ENCODE results near the gene TICAM2.

The TICAM2 gene

DNA sequence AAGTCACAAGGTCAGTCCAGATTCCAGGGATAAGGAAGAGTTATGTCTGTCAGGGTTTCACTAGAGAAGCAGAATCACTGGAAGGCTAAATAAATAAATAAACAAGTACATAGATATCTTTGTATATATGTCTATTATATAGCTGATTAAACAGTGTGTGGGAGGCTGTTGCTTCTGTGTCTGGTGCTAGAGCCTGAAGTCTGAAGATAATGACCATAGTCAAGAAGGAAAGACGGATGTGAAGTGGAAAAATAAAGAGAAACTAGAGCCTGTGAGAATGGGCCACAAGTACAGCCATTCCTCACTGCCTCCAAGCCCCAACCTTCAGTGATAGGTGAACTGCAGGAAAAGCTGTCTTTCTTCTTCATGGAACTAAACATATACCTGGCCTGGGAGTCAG lies 27.6 kb upstream of the TICAM2 start:
- ATAC-seq: no peak
- TF ChIP-seq OSR1 (CRISPR knock-in tag; IDR thresholded peaks at IDR 0.05) (no peak), ZNF8 (CRISPR knock-in tag; IDR thresholded peaks at IDR 0.05) (no peak), ZNF565 (CRISPR knock-in tag; conservative IDR thresholded peaks at IDR 0.05; ENCODE audit: low read depth) (no peak), ZFP30 (CRISPR knock-in tag; IDR thresholded peaks at IDR 0.05) (no peak), ESRRG (CRISPR knock-in tag; IDR thresholded peaks at IDR 0.05) (no peak), ZC3H10 (CRISPR knock-in tag; IDR thresholded peaks at IDR 0.05) (no peak), ARNTL (CRISPR knock-in tag; IDR thresholded peaks at IDR 0.05; ENCODE audit: borderline replicate concordance, low read depth) (no peak), RARB (CRISPR knock-in tag; IDR thresholded peaks at IDR 0.05) (no peak), TCF4 (CRISPR knock-in tag; IDR thresholded peaks at IDR 0.05; ENCODE audit: borderline replicate concordance) (no peak), GLIS3 (CRISPR knock-in tag; IDR thresholded peaks at IDR 0.05) (no peak), CSDC2 (CRISPR knock-in tag; IDR thresholded peaks at IDR 0.05) (no peak), ZFP3 (CRISPR knock-in tag; IDR thresholded peaks at IDR 0.05) (no peak), SNAI2 (CRISPR knock-in tag; IDR thresholded peaks at IDR 0.05) (no peak), BACH2 (CRISPR knock-in tag; IDR thresholded peaks at IDR 0.05; ENCODE audit: borderline replicate concordance) (no peak)
- TF ChIP-seq, protein P1, sequence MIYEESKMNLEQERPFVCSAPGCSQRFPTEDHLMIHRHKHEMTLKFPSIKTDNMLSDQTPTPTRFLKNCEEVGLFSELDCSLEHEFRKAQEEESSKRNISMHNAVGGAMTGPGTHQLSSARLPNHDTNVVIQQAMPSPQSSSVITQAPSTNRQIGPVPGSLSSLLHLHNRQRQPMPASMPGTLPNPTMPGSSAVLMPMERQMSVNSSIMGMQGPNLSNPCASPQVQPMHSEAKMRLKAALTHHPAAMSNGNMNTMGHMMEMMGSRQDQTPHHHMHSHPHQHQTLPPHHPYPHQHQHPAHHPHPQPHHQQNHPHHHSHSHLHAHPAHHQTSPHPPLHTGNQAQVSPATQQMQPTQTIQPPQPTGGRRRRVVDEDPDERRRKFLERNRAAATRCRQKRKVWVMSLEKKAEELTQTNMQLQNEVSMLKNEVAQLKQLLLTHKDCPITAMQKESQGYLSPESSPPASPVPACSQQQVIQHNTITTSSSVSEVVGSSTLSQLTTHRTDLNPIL (CRISPR knock-in tag; IDR thresholded peaks at IDR 0.05; ENCODE audit: low read depth): no peak
- TF ChIP-seq, protein P2, sequence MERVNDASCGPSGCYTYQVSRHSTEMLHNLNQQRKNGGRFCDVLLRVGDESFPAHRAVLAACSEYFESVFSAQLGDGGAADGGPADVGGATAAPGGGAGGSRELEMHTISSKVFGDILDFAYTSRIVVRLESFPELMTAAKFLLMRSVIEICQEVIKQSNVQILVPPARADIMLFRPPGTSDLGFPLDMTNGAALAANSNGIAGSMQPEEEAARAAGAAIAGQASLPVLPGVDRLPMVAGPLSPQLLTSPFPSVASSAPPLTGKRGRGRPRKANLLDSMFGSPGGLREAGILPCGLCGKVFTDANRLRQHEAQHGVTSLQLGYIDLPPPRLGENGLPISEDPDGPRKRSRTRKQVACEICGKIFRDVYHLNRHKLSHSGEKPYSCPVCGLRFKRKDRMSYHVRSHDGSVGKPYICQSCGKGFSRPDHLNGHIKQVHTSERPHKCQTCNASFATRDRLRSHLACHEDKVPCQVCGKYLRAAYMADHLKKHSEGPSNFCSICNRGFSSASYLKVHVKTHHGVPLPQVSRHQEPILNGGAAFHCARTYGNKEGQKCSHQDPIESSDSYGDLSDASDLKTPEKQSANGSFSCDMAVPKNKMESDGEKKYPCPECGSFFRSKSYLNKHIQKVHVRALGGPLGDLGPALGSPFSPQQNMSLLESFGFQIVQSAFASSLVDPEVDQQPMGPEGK (CRISPR knock-in tag; IDR thresholded peaks at IDR 0.05; ENCODE audit: borderline replicate concordance): no peak
- TF ChIP-seq, protein P3, sequence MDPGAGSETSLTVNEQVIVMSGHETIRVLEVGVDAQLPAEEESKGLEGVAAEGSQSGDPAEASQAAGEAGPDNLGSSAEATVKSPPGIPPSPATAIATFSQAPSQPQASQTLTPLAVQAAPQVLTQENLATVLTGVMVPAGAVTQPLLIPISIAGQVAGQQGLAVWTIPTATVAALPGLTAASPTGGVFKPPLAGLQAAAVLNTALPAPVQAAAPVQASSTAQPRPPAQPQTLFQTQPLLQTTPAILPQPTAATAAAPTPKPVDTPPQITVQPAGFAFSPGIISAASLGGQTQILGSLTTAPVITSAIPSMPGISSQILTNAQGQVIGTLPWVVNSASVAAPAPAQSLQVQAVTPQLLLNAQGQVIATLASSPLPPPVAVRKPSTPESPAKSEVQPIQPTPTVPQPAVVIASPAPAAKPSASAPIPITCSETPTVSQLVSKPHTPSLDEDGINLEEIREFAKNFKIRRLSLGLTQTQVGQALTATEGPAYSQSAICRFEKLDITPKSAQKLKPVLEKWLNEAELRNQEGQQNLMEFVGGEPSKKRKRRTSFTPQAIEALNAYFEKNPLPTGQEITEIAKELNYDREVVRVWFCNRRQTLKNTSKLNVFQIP (CRISPR knock-in tag; IDR thresholded peaks at IDR 0.05; ENCODE audit: borderline replicate concordance, low read depth): no peak

DNA sequence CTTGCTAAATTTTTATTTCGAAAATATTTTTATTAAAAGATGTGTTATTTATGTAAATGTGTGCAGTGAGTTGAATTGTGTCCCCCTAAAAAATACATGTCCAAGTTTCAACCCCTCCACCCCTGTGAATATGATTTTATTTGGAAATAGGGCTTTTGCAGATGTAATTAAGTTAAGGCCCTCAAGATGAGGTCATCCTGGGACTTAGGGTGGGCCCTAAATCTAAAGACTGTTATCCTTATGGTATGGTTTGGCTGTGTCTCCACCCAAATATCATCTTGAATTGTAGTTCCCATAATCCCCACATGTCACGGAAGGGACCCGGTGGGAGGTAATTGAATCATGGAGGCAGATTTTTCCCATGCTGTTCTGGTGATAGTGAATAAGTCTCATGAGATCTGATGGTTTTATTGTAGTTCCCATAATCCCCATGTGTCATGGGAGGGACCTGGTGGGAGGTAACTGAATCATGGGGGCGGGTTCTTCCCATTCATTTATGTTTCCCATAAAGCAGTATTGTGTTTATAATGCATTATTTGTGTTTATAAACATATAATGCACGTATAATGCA lies 25.1 kb upstream of the TICAM2 start:
- TF ChIP-seq, protein P1 (CRISPR knock-in tag; IDR thresholded peaks at IDR 0.05; ENCODE audit: low read depth): no peak
- no peak for TF ChIP-seq TOX (CRISPR knock-in tag; IDR thresholded peaks at IDR 0.05; ENCODE audit: borderline replicate concordance)
- TF ChIP-seq, protein P2 (CRISPR knock-in tag; IDR thresholded peaks at IDR 0.05; ENCODE audit: borderline replicate concordance): no peak
- TF ChIP-seq TCF4 (CRISPR knock-in tag; IDR thresholded peaks at IDR 0.05; ENCODE audit: borderline replicate concordance): no peak
- no peak for TF ChIP-seq GLIS3 (CRISPR knock-in tag; IDR thresholded peaks at IDR 0.05)
- no peak for TF ChIP-seq SNAI2 (CRISPR knock-in tag; IDR thresholded peaks at IDR 0.05)
- no peak for TF ChIP-seq OSR1 (CRISPR knock-in tag; IDR thresholded peaks at IDR 0.05)
- TF ChIP-seq BACH2 (CRISPR knock-in tag; IDR thresholded peaks at IDR 0.05; ENCODE audit: borderline replicate concordance): no peak
- no peak for TF ChIP-seq ZC3H10 (CRISPR knock-in tag; IDR thresholded peaks at IDR 0.05)
- TF ChIP-seq, protein P4, sequence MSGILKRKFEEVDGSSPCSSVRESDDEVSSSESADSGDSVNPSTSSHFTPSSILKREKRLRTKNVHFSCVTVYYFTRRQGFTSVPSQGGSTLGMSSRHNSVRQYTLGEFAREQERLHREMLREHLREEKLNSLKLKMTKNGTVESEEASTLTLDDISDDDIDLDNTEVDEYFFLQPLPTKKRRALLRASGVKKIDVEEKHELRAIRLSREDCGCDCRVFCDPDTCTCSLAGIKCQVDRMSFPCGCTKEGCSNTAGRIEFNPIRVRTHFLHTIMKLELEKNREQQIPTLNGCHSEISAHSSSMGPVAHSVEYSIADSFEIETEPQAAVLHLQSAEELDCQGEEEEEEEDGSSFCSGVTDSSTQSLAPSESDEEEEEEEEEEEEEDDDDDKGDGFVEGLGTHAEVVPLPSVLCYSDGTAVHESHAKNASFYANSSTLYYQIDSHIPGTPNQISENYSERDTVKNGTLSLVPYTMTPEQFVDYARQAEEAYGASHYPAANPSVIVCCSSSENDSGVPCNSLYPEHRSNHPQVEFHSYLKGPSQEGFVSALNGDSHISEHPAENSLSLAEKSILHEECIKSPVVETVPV (CRISPR knock-in tag; IDR thresholded peaks at IDR 0.05): no peak
- no peak for TF ChIP-seq RARB (CRISPR knock-in tag; IDR thresholded peaks at IDR 0.05)
- TF ChIP-seq ZNF70 (CRISPR knock-in tag; IDR thresholded peaks at IDR 0.05): no peak
- TF ChIP-seq ZFP30 (CRISPR knock-in tag; IDR thresholded peaks at IDR 0.05): no peak
- TF ChIP-seq ISL1 (CRISPR knock-in tag; IDR thresholded peaks at IDR 0.05): no peak
- no peak for TF ChIP-seq CSDC2 (CRISPR knock-in tag; IDR thresholded peaks at IDR 0.05)
- no peak for ATAC-seq

Measured in SK-N-SH treated with all-trans-retinoic acid at 6 μM for 48 hours (cell line).